ENCODE results near the gene EMC6.

The EMC6 gene

DNA sequence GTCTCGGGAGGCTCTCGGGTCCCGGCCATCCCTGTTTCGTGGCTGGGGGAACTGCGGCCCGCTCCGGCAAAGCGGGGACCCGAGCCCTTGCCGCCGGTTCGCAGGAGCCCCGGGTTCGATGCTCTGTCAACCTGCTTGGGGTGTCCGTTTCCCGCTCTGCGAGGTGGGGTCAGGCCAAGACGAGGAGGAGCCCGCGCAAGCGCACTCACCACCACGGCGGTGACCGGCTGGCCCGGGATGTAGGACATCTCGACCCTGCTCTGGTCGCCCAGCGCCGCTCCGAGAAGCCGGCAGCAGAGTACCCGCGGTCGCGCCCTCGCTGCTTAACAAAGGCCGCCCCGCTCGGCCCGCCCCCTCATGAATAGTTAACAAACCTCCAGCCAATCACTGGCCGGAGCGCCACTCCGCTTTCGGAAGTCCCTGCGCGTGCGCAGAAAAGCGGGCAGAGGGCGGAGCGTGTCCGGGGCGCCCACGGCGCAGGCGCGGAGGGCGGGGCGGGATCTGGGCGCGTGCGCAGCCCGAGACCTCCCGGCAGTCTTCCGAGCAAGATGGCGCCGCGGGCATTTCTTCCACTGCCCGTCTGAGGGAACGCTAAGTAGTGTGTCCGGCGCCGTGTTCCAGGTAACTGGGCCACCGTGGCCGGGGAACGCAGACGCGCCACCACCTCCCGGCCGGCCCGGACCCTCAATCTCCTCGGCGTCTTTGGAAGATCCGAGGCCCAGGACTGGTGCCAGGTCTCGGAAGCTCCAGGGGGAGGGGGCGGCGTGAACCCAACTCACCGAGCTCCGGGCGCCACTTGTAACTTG is at the start of gene EMC6, which contains the start of gene TAX1BP3:
Gene EMC6, plus strand, starts transcription at position 534 of the 806 bp plus-strand sequence. CDS start 335 bp downstream, outside the sequence.
Gene TAX1BP3, minus strand, starts transcription at position 300 of the 806 bp plus-strand sequence. Its CDS starts 52 bp downstream, at position 248.
- peak; percentile 99 for DNase-seq

DNA sequence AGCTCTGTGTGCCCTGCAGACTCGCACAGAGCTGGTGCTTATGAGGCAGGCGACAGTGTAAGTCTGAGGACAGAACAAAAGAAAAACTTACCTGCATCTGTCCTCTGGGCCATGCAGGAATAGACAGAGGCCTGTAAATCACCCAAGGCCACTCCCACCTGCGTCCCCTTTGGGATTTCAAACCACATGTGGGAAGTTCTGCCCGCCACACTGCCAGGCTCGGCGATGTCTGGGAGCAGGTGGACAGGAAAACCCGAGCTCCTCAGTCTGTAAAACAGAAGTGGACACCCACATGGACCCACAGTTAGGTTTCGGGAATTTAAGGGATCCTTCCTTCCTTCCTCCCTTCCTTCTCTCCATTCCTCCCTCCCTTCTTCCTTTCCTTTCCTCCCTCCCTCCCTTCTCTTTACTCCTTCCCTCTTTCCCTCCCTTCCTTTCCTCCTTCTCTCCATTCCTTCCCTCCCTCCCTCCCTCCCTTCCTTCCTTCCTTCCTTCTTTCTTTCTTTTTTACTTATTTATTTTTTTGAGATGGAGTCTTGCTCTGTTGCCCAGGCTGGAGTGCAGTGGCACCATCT is 47.4 kb upstream of the EMC6 start:
- DNase-seq = no peak

DNA sequence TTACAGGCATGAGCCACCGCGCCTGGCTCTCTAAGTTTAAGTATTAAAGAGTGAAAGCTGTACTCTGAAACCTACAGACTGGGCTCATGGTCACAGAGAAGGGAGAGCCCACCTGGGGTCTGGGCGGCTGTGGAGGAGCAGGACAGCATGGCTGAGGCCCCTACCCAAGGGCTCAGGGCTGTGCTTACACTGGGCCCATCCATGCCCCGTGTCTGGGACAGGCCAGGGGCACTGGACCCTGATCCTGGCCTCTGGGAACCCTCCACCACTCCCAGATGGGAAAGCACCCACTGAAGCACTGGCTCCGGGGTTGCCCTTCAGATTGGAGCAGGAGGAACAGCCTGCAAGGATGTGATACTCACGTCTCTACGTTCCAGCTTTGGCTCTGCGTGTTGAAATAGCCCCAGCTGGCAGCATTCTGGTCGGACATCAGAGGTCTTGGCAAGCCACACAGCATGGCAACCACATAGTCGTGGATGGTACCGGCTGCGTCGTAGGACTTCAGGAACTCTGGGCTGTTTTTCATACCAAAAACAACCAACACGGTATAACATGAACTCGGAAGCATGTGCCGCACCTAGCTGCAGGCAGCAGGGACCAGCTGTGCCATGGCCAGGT is 45.5 kb upstream of the EMC6 start:
- DNase-seq = no peak

- no peak for DNase-seq
Observed at GRCh38 chr17:3626831-3627768, 41.5 kb upstream of the EMC6 start.

- no peak for DNase-seq
Observed at GRCh38 chr17:3627769-3628167, 40.8 kb upstream of the EMC6 start.

DNA sequence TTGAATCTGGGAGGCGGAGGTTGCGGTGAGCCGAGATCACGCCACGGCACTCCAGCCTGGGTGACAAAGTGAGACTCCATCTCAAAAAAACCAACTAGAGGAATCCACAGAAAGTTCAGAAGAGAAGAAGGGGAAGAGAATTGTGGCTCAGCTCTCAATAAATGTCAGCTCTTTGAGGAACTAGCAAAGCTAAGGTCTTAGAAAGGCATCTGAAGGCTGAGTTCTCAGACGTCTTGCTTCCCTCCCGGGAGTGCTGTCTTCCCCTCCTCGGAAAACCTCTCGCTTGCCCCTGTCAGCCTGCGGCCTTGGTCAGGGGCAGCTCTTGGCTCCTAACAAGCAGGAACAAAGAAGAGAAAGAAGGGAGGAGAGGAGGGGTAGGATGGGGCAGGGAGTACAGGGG is 37.8 kb upstream of the EMC6 start:
- DNase-seq = no peak

DNA sequence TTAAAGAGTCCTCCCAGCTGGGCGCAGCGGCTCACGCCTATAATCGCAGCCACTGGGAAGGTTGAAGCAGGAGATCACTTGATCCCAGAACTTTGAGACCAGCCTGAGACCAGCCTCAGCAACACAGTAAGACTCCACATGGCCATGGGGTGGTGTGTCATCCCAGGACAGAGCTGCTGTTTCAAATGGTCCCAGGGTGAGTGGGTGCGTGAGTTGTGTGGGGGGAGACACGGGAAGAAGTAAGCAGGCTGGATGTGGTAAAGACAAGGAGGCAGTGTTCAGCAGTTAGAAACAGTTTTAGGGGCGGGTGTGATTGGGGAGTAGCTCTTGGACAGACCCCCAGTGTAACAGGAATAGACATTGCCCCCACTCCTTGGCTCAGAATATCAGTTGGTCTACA is 36.3 kb upstream of the EMC6 start:
- no peak for DNase-seq

- DNase-seq = no peak
Observed at GRCh38 chr17:3635474-3636153, 33.0 kb upstream of the EMC6 start.

DNA sequence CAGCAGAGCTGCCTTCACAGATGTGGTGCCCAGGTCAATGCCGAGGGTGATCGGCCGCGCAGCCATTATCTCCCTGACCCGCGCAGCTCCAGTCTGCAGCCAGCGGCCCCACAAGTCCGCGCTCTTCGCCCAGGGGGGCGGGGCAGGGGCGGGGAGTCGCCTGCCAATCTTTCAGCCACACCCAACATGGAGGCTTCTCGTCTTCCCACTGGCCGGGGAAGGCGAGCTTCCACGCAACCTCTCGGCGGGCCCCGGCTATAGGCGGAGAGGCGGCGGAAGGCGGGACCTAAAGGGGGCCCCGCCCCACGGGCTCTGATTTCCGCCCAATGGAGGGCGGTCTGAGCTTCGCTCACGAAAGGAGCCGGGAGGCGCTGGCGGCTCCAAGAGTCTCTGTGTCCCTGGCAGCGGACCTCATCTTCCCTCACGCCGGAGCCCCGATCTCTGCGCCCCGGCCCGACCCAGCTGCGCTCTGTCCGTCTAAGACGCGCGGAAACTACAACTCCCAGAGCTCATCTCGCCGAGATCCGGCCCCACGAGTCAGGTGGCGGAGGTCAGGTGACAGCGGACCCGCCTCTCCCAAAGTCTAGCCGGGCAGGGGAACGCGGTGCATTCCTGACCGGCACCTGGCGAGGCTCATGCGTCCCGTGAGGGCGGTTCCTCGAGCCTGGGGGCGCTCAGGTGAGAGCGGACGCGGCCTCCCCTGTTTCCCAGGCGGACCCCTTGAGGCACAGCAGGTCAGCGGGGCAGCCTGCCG is 32.3 kb upstream of the EMC6 start, which contains the start of the genes CTNS and SHPK:
Gene CTNS, plus strand, starts transcription at position 607 of the 754 bp plus-strand sequence. CDS start 3,447 bp downstream, outside the sequence.
Gene SHPK, minus strand, starts transcription at position 97 of the 754 bp plus-strand sequence. Its CDS starts 31 bp downstream, at position 66.
- DNase-seq = peak; percentile 91

- DNase-seq = peak; percentile 2
Observed at GRCh38 chr17:3636908-3637373, 31.7 kb upstream of the EMC6 start.

GRCh38 chr17:3639981-3640596 is 28.5 kb upstream of the EMC6 start:
- no peak for DNase-seq

DNA sequence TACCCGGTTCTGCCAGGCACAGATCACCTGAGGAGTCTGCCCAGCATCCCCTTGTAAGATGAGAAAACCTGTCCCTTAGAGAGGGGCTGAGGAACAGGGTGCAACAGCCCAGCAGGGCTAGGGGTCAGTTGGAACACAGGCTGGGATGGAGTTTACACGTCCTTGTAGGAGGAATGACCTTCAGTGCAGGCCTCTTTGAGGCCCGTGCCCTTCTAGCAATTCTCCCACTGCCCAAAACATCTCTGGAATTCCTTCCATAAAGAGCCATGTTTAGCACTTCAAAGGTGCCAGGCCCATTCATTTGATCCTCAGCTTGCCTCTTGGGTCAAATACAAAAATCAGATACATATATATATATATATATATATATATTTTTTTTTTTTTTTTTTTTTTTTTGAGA is 27.6 kb upstream of the EMC6 start:
- no peak for DNase-seq

GRCh38 chr17:3641717-3642486 is 26.7 kb upstream of the EMC6 start:
- no peak for DNase-seq

- no peak for DNase-seq
Observed at GRCh38 chr17:3643889-3644349, 24.7 kb upstream of the EMC6 start.

- DNase-seq = no peak
Observed at GRCh38 chr17:3645310-3645709, 23.3 kb upstream of the EMC6 start.

- DNase-seq = no peak
Observed at GRCh38 chr17:3647251-3647650, 21.4 kb upstream of the EMC6 start.

GRCh38 chr17:3647769-3648555 is 20.6 kb upstream of the EMC6 start:
- DNase-seq = peak; percentile 41

GRCh38 chr17:3655766-3656165 is 12.8 kb upstream of the EMC6 start:
- DNase-seq = no peak

DNA sequence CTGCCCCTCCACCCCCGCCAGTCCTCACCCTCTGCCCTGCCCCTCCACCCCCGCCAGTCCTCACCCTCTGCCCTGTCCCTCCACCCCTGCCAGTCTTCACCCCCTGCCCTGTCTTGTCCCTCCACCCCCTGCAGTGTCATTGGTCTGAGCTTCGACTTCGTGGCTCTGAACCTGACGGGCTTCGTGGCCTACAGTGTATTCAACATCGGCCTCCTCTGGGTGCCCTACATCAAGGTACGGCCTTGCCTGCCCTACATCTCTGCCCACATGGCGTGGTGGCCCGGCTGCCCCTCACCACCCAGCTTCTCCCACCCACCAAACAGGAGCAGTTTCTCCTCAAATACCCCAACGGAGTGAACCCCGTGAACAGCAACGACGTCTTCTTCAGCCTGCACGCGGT is 12.3 kb upstream of the EMC6 start:
- DNase-seq = no peak

Data from activated CD4-positive, alpha-beta T cell treated with anti-CD3 and anti-CD28 coated beads, Interleukin-2, amount 50 U/mL, for 1 hour (primary cell).